IPS DF 4.7 (cell line): ENCODE results near the gene NUDT4.

Source experiments
- DNase-seq: peaks from one replicate; pipeline ENCODE4 v3.0.0-alpha.2; 2013; ENCODE audit warnings: low spot score; ENCODE audit errors: extremely low read depth

NUDT4 gene

DNA sequence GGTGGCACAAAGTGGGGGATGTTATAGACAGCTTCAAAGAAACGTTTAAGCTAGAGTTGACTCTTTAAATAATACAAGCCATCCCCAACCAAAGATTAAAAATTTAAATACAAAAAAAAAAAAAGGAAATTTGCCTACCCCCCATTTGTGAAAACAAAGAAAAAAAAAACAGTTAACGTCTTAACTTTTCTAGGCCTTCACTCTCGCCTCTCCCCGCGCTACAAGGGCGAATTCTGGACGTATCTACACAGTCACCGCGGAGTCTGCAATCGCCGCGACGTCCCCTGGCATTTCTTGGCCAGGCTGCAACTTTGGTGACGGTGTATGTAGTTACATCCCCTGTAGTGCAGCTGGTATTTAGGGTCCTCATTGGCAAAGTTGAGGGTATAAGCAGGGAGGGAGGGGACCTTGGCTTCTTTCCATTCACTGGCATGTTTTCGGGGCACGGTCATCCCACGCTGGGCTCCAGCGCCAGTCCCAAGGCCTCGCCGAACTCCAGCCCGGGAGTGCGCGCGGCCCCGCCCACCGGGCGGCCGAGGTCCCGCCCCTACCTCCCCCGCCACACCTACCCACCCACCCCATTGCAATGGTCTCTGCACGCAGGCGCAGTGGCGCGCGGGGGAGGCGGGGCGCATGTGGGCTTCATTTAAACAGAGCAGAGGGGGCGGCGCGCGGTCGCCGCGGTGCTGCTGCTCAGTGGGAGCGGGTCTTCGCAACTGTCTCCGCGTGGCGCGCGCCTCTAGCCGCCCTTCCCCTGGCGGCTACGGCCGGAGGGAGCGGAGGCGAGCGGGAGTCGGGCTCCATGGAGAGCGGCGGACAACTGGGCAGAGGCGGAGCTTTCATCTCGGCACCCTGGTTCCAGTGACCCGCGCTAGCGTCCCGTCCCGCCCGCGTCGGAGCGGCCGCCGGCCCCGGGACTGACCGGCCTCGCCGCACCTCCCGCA lies at the start of gene NUDT4:
Gene NUDT4, plus strand, starts transcription at position 674 of the 944 bp plus-strand sequence. CDS start 398 bp downstream, outside the sequence.
- DNase-seq, result no peak

DNA sequence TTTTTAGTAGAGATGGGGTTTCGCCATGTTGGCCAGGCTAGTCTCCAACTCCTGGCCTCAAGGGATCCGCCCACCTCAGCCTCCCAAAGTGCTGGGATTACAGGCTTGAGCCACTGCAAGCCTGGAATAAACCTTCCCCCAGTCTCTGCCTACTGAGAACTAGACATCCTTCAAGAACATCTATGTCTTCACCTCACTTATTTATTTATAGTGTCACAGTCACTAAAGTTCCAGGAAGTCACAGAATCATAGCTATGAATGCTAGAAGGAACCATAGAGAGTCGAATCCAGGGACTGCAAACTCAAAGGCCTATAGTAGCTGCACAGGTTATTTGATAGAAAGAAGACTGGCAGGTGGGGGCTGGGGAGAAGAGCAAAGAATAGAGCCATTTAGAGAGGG lies 44.7 kb upstream of the NUDT4 start:
- DNase-seq, result no peak

DNA sequence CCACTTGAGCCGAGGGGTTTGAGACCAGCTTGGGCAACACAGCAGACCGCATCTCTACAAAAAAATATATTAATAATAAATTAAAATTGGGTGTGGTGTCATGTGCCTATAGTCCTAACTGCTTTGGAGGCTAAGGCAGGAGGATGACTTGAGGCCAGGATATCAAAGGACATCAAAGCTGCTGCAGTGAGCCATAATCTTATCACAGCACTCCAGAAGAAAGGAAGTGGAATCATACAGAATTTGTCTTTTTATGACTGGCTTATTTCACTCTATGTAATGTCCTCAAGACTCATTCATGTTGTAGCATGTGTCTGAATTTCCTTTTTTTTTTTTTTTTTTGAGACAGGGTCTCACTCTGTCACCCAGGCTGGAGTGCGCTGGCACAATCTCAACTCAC lies 43.9 kb upstream of the NUDT4 start:
- no peak for DNase-seq

DNA sequence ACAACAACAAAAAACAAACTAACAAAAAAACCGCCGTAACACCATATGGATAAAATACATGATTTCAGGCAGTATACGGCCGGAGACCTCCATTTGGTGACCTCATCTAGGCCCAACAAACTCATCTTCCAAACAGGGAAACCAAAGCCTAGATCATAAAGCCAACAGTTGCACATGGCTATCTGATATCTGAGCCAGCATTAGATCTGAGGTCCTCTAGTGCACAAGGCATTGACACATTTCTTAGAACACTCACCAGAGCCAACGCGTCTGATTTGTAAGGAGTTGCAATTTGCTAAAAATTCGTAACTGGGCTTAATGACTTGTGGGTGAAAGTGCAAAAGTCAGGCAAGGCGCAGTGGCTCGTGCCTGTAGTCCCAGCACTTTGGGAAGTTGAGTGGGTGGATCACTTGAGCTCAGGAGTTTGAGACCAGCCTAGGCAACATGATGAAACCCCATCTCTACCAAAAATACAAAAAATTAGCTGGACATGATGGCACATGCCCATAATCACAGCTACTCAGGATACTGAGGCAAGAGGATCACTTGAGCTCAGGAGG lies 42.0 kb upstream of the NUDT4 start:
- no peak for DNase-seq

DNA sequence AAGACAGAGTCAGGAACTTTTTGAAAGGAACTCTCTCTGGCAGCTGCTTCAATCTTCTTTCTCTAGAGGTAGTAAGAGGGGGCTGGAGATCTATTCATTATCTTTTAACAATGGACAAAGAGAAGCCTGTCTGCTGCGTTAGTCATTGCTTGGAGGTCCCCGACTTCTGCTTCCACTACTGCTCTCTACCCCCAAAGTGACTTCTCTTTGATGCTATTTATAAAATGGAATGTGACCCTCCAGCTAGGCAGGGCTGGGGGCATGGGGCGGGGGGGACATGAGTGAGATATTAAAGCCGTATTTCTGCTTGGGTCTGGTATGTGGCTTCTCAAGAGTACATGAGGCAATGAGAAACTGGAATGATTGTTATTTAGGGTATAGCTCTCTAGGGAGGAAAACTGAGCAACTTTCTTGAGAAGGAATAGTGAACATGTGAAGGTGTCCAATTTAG lies 41.4 kb upstream of the NUDT4 start:
- no peak for DNase-seq

DNA sequence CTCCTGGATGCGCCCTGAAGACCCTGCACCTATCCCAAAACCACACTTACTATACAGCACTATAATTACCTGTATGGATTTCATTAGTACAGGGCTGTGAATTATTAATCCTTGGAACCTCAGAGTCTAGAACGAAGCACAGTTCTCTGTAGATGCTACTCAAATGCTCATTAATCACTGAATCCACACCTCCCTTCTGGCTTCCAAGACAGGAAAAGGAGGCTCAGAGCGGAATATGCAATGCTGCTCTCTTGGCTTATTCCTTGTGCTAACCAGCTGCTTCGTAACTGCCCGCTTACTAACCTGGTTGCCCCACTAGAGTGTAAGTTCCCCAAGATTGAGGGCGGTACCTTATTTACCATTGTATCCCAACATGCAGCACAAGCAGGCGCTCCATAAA lies 39.1 kb upstream of the NUDT4 start:
- no peak for DNase-seq

DNA sequence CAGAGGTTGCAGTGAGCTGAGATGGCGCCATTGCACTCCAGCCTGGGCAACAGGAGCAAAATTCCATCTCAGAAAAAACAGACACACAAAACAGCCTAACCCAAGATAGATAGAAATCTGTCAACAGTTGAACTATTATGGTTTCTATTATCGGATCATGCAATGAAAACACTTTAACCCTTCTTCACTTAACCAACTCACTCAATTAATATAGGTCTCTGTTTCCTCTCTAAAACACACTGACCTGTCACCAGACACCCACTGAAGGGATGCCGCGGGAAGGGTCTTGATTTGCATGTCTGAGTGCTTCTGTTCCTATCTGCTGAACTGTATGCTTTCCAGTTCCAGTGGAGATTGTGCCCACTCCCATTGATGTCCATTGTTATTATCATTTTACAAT lies 38.0 kb upstream of the NUDT4 start:
- DNase-seq, result no peak

DNA sequence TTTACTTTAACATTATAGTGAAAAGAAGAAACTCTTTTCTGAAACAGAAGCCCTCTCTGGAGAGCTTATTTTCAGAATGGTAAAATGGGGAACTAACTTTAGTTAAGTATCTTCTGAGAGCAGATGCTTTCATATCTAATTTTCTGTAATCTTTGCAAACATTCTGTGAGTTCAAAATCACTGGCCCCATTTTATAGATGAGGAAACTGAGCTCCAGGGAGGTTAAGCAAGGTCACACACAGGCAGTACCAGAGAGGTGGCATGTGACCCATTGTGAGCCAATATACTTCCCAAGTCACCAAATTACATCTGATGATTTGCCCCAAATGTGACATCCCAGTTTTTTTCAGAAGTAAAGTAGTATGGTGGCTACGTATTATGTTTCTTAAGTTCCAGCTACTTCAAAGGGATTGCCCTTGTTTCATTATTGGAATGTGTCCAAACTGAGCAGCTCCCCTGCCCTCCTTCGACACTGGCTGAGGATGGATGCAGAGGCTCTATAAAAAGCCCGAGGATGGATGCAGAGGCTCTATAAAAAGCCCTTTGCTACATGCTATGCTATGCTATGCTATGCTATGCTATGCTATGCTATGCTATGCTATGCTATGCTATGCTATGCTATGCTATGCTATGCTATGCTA lies 36.2 kb upstream of the NUDT4 start:
- DNase-seq, result no peak

DNA sequence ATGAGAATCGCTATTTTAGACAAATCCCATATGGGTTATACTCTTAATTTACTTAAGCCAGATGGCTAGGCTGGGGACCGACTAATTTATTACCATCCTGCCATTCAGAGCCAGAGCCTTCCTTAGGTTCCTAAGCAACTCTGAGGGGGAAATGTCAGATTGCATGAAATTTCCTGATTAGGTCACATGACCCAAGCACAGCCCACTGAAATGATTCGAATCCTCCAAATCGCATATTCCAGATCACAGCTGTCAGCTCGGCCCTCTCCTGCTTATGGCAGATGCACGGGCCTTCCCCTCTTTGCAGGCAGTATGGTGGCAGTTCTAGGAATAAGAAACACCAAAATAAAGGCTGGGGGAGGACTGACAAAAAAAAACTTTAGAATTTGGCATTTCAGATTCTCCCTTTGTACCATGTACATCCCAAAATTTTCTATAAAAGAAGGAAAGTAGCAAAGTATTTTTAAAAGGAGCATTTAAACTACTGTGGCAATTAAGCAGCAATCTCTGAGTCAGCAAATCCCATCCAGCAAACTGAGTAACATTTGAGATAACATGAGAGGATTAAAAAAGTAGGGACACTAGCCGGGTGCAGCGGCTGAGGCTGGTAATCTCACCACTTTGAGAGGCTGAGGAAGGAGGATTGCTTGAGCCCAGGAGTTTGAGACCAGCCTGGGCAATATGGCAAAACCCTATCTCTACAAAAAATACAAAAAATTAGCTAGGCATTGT lies 30.5 kb upstream of the NUDT4 start:
- DNase-seq, result no peak

DNA sequence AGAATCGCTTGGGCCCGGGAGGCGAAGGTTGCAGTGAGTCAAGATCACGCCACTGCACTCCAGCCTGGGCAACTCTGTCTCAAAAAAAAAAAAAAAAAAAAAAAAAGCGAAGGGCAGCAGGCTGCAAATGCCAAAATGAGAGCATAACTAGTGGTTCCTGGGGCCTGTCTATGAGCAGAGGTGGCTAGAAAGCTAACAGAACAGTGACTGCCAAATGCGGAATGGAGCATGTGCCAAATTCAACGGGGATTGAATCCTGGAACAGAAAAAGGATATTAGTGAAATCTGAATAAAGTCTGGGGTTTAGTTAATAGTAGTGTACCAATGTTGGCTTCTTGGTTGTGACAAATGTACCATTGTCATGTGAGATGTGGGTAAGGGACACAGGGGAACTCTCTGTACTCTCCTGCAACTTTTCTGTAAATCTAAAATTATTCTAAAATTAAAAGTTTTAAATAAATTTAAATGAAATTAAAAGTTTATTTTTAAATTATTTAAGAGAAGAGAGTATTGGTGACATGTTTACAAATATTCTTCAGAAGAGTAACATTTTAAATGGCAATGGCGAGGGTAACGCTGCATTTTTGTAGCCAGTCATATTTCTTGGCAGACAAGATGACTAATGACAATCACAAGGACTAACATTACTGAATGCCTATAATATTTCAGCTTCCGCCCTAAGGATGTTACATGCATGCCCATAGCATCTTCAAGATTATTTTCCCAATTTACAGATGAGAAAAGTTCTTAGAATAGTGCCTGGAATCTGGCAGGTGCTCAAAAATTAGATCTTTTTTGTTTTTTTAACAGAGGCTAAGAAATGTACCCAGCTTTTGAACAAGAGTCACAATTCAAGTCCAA lies 28.9 kb upstream of the NUDT4 start:
- DNase-seq, result no peak

DNA sequence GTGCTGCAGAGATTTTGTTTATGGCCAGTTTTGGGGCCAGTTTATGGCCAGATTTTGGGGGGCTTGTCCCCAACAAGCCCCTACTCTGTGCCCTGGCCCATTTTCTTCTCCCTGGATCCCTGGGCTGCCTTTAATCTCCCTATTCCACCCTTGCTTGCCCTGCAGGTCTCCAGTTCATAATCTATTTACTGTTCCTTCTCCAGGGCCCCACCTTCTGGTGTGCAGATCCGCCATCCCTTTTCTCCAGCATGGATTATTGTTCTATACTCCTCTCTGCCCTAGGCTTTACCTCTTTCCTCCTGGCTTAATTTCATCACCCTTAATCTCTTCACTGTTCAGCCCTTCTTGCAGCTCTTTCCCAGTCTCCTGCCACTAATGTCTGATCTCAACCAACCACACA lies 26.0 kb upstream of the NUDT4 start:
- no peak for DNase-seq

DNA sequence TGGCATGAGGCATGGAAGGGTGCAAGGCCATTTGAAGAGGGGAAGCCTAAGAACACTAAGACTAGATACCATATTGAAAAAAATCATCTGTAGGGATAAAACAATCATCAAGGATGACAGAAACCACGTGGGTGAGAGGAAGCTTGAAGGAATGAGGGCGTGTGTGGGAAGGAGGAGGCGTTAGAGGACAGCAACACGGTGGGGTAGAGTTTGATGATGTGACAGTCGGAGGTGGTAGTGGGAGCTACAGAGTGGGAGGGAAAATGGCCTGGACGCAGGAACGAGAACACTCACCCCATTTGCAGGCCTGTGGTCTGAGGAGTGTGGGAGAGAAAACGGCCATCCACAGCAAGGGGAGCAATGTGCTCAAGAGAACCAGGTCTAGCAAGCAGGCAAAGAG lies 25.4 kb upstream of the NUDT4 start:
- DNase-seq, result no peak

DNA sequence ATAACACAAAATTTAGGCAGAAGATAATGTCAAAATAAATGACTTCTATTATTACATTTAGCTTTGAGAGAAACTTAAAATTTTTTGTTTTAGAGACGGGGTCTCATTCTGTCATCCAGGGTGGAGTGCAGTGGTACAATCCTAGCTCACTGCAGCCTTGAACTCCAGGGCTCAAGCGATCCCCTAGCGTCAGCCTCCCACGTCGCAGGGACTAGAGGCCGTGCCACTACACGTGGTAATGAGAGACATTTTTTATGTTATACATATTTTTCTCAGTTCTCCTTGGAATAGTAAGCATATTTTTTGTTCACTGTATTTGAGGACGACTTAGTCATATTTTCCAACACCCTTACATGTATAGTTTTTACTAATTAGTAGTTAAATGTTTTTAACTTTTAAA lies 21.5 kb upstream of the NUDT4 start:
- DNase-seq, result no peak

DNA sequence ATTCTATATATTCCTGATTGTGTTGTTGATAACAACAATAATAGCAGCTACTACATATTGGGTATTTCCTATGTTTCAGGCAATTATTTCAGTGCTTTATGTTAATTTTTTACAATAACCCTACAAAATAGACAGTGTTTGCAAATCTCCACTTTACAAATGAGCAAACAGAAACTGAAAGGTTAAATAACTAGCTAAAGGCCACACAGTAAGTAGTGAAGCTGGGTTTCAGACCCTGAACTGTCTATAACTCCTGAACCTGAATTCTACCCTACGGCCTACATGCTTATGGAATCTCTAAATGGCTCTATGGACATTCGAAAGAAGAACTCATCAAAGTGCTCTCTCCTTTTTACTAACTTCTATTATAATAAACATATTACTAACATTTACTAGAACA lies 19.7 kb upstream of the NUDT4 start:
- DNase-seq, result no peak

DNA sequence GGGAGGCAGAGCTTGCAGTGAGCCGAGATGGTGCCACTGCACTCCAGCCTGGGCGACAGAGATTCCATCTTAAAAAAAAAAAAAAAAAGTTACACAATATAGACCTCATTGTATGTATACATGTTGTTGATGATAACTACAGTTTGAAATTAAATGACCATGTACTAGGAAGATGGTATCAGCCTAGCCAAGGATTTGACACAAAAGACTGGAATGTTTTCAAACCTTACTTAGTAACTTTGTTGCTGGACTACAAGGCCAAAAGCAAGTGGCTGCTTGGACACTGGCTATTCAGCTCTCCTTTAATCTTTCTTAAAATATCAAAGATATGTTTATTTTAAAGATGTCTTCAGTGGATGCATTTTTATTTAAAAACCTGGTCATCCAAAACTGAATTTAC lies 18.9 kb upstream of the NUDT4 start:
- DNase-seq, result no peak

DNA sequence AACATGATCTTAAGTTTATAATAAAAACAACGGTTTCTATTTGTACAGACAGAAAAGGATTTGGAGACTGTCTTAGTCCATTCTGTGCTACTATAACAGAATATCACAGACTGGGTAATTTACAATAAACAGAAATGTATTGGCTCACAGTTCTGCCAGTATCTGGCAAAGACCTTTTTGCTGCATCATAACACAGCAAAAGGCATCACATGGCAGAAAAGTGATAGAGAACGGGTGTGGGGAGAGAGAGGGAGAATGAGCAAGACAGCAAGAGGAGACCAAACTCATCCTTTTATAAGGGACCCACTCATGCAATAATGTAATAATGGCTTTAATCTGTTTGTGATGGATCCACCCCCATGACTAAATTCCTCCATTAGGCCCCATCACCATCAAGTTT lies 17.0 kb upstream of the NUDT4 start:
- DNase-seq, result no peak

DNA sequence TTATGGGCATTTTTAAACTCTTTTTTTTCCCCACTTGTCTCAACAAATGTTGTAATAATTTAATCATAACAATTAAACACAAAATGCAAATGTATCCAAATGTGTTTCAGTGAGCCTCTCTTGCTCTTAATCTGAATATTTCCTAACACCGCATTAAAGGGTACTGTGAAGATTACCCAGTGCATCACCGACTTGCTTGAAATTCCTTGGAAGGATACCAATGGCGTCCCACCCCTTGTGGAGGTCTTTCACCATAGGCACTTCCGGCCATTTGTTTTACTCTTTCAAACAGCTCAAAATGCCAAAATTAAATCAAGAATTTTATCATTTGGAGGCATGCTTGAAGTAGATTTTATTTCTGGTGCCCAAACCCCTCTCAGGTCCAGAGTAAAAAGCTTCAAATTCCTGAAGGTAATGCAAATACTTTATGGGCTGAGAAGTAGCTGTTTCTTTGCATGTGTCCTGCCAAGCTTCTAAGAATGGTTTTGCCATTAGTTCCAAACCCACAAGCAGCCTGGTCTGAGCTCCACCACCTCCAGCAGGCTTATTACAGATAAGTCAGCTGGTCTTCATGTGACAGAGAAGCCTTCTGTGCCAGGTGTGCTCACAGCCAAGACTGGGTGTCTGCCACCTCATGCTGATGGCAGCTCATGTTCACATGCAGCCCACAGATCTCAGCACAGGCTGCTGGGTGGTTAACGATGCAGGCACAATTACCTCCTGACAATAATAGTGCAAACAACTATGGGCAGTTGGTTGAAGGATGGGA lies 16.4 kb upstream of the NUDT4 start:
- DNase-seq, result no peak

DNA sequence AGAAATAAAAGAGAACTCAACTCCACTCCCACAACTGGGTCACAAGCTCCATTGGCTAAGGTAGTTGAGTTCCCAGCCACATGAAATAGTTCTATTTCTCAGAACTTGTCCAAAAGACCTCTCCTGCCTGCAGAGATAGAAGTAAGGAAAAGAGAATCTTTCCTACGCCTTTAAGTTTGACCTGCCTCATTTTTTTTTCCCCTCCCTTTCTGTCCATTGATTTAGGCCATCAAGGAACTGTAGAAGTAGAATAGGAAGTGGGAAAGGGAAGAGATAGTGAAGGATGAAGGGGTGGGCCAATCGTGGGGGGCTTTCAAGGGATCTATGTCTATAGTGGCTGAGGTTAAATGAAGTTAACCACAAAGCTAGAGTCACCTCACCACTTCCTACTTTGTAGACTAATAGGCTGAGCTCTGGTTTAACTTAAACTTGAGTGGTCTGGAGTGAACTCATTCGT lies 13.9 kb upstream of the NUDT4 start:
- no peak for DNase-seq

DNA sequence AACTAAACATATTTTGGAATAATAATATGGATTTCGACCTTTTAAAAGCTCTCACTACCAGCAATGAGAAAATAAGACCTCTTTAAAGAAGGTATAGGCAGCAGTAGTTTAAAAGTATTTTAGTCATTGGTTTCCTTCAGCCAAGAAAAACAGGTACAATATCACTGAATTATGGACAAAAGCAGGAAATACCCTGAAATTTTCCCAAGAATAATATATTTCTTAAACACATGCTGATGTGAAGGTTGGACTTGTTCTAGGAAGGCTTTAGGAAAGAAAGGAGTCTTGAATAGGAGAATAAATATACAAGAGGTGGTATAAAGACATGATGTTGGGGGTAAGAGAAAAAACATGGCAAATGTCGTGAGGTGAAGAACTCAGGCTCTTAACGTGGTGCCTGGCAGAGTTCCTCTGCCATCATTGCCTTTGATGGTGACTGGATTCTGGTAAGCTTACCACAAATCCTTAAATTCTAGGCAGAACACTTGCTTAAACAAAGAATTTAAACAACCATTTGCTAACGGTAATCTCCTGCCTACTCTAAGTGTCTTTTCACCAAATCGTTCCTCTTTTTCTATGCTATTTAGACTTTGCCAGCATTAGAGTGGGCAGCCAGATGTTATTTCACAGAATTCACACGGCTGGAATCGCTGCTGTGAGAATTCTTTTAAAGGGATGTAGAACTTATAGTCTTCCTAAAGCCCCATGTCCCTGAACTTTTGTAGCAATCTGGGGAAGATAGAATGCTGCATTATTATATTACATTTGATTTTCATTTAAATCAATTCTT lies 11.9 kb upstream of the NUDT4 start:
- DNase-seq, result no peak
